Measurements from ENCODE around the gene STK36.

STK36 gene

GRCh38 chr2:218635719-218636118, 36.2 kb upstream of the STK36 start:
- no peak for DNase-seq (ENCODE audit: low read depth in 2 of 2)
- H3K4me3 ChIP-seq (replicated peaks in 1 of 2; ENCODE audit: low read depth in 2 of 2, low read length in 2 of 2): no peak overlapping the region
- no peak for TF ChIP-seq CTCF (IDR thresholded peaks at IDR 0.05; ENCODE audit: low read depth, low read length)

- no peak for DNase-seq (ENCODE audit: low read depth in 2 of 2)
- no peak for TF ChIP-seq CTCF (IDR thresholded peaks at IDR 0.05; ENCODE audit: low read depth, low read length)
- no peak overlapping the region for H3K4me3 ChIP-seq (replicated peaks in 1 of 2; ENCODE audit: low read depth in 2 of 2, low read length in 2 of 2)
Measured at GRCh38 chr2:218638372-218638771, 33.5 kb upstream of the STK36 start.

- H3K4me3 ChIP-seq (replicated peaks in 1 of 2; ENCODE audit: low read depth in 2 of 2, low read length in 2 of 2): no peak overlapping the region
- no peak for DNase-seq (ENCODE audit: low read depth in 2 of 2)
- no peak for TF ChIP-seq CTCF (IDR thresholded peaks at IDR 0.05; ENCODE audit: low read depth, low read length)
Measured at GRCh38 chr2:218642121-218642656, 29.7 kb upstream of the STK36 start.

- no peak overlapping the region for H3K4me3 ChIP-seq (replicated peaks in 1 of 2; ENCODE audit: low read depth in 2 of 2, low read length in 2 of 2)
- DNase-seq (ENCODE audit: low read depth in 2 of 2): no peak
- no peak for TF ChIP-seq CTCF (IDR thresholded peaks at IDR 0.05; ENCODE audit: low read depth, low read length)
Measured at GRCh38 chr2:218642786-218643185, 29.1 kb upstream of the STK36 start.

GRCh38 chr2:218643751-218644310, 28.1 kb upstream of the STK36 start:
- H3K4me3 ChIP-seq (replicated peaks in 1 of 2; ENCODE audit: low read depth in 2 of 2, low read length in 2 of 2): no peak overlapping the region
- TF ChIP-seq CTCF (IDR thresholded peaks at IDR 0.05; ENCODE audit: low read depth, low read length): no peak
- DNase-seq (ENCODE audit: low read depth in 2 of 2): no peak

- H3K4me3 ChIP-seq (replicated peaks in 1 of 2; ENCODE audit: low read depth in 2 of 2, low read length in 2 of 2): no peak overlapping the region
- no peak for TF ChIP-seq CTCF (IDR thresholded peaks at IDR 0.05; ENCODE audit: low read depth, low read length)
- no peak for DNase-seq (ENCODE audit: low read depth in 2 of 2)
Measured at GRCh38 chr2:218644721-218645120, 27.2 kb upstream of the STK36 start.

- no peak for TF ChIP-seq CTCF (IDR thresholded peaks at IDR 0.05; ENCODE audit: low read depth, low read length)
Measured at GRCh38 chr2:218645126-218645525, 26.8 kb upstream of the STK36 start.

More at GRCh38 chr2:218645126-218645525, 26.8 kb upstream of the STK36 start:
- no peak overlapping the region for H3K4me3 ChIP-seq (replicated peaks in 1 of 2; ENCODE audit: low read depth in 2 of 2, low read length in 2 of 2)
- peak; percentile 45 to 86 for DNase-seq (ENCODE audit: low read depth in 2 of 2)
